Ovary (tissue), 3 donors: ENCODE results near the gene RNF11.

Experiments
- CTCF ChIP-seq, 3 donors: fragments of 450-650 bp in 2 of 3; fragments of 200-600 bp in 1 of 3; IDR thresholded peaks; one replicate each; pipeline versions ENCODE4 v1.5.1 to v1.8.0; 2016 to 2022; ENCODE audit warnings: antibody characterized with exemption in 3 of 3, mild to moderate bottlenecking in 1 of 3
- EP300 ChIP-seq: sonication (generic); formaldehyde crosslinking; IDR thresholded peaks from one replicate; pipeline ENCODE4 v1.6.1; 2017; ENCODE audit warnings: antibody characterized with exemption
- POLR2A ChIP-seq: fragments of 450-650 bp; IDR thresholded peaks from one replicate; pipeline ENCODE4 v1.6.1; 2017; ENCODE audit warnings: antibody characterized with exemption, mild to moderate bottlenecking, moderate library complexity
- donor health status: DM: no; HTN: no; CAD: no.

- TF ChIP-seq POLR2A (no peak), CTCF (IDR thresholded peaks at IDR 0.05) (no peak), EP300 (no peak)
These were observed 4.0 kb downstream of the RNF11 start for GRCh38 chr1:51240084-51240483.
